CD14-positive monocyte (primary cell): ENCODE data around the gene RYK. TPM values are rescaled to one million over a fixed set of nuclear protein-coding genes. Genes with fewer than 3 reads are reported as not detected.

ENCODE experiments used
- DNase-seq, 3 donors: peaks; one replicate each; pipeline ENCODE4 v3.0.0-alpha.2; 2011 to 2022
- H2AFZ ChIP-seq: 2 replicates; pipeline ENCODE4 v1.6.0; 2012; ENCODE audit warnings: mild to moderate bottlenecking, low read depth, low read length, inconsistent platforms; ENCODE audit not compliant: insufficient read depth, poor library complexity, severe bottlenecking
- H3K27ac ChIP-seq, 2 donors: 1 replicate in 1 of 2; 2 replicates in 1 of 2; pipeline ENCODE4 v1.5.1; 2012 to 2013; ENCODE audit warnings: low read length in 2 of 2, control low read depth in 1 of 2, inconsistent platforms in 1 of 2, low read depth in 1 of 2, mild to moderate bottlenecking in 1 of 2
- H3K27me3 ChIP-seq, 2 donors: one replicate each; pipeline versions ENCODE4 v1.6.0 to v1.6.1; 2011 to 2013; ENCODE audit warnings: low read length in 2 of 2; ENCODE audit not compliant: control insufficient read depth in 2 of 2, insufficient read depth in 2 of 2
- H3K36me3 ChIP-seq, 2 donors: replicated peaks in 1 of 2; 1 replicate in 1 of 2; 2 replicates in 1 of 2; pipeline versions ENCODE4 v1.5.1 to v1.6.1; 2012 to 2013; ENCODE audit warnings: low read length in 2 of 2, control low read depth in 1 of 2, inconsistent platforms in 1 of 2, mild to moderate bottlenecking in 1 of 2; ENCODE audit not compliant: insufficient read depth in 2 of 2, control insufficient read depth in 1 of 2
- H3K4me1 ChIP-seq, 2 donors: 1 replicate in 1 of 2; 2 replicates in 1 of 2; pipeline versions ENCODE4 v1.5.1 to v1.6.1; 2012 to 2013; ENCODE audit warnings: low read length in 2 of 2, control low read depth in 1 of 2, inconsistent platforms in 1 of 2, mild to moderate bottlenecking in 1 of 2, moderate library complexity in 1 of 2; ENCODE audit not compliant: insufficient read depth in 2 of 2, control insufficient read depth in 1 of 2
- H3K4me2 ChIP-seq: replicated peaks from 2 replicates; pipeline ENCODE3; 2012; ENCODE audit warnings: low read length, moderate library complexity, mild to moderate bottlenecking; ENCODE audit not compliant: poor library complexity, severe bottlenecking; ENCODE audit errors: extremely low read depth
- H3K4me3 ChIP-seq, 3 experiments: fragments of 200-600 bp in 1 of 3; sonication (generic) in 1 of 3; replicated peaks in 1 of 3; 1 replicate in 2 of 3; 2 replicates in 1 of 3; pipeline ENCODE4 v1.5.1; 2011 to 2013; ENCODE audit warnings: low read length in 3 of 3, mild to moderate bottlenecking in 3 of 3, control low read depth in 2 of 3, low read depth in 2 of 3, inconsistent platforms in 1 of 3, moderate library complexity in 1 of 3
- H3K79me2 ChIP-seq: 2 replicates; pipeline ENCODE4 v1.6.0; 2012; ENCODE audit warnings: mild to moderate bottlenecking, control low read depth, inconsistent platforms, low read length, moderate library complexity; ENCODE audit not compliant: insufficient read depth
- H3K9ac ChIP-seq: 2 replicates; pipeline ENCODE4 v1.6.0; 2017; ENCODE audit warnings: low read length, mild to moderate bottlenecking; ENCODE audit not compliant: insufficient read depth, poor library complexity, severe bottlenecking
- H3K9me3 ChIP-seq, 2 donors: replicated peaks in 1 of 2; 1 replicate in 1 of 2; 2 replicates in 1 of 2; pipeline versions ENCODE4 v1.5.1 to v1.6.1; 2012 to 2013; ENCODE audit warnings: low read length in 2 of 2, control low read depth in 1 of 2; ENCODE audit not compliant: control insufficient read depth in 1 of 2, insufficient read depth in 1 of 2
- H4K20me1 ChIP-seq: 2 replicates; pipeline ENCODE4 v1.6.0; 2012; ENCODE audit warnings: mild to moderate bottlenecking, low read length, control low read depth, moderate library complexity; ENCODE audit not compliant: insufficient read depth
- H3K27ac Mint-ChIP-seq, 7 donors: one replicate each; pipeline ENCODE4 v1.8.0; 2020; ENCODE audit warnings: mild to moderate bottlenecking in 7 of 7, mixed read lengths in 7 of 7, moderate library complexity in 6 of 7, inconsistent platforms in 2 of 7
- H3K27me3 Mint-ChIP-seq, 3 donors: one replicate each; pipeline ENCODE4 v1.8.0; 2021 to 2022; ENCODE audit warnings: low read depth in 3 of 3, mild to moderate bottlenecking in 3 of 3, mixed read lengths in 3 of 3, moderate library complexity in 3 of 3, inconsistent platforms in 1 of 3
- H3K36me3 Mint-ChIP-seq, 2 donors: one replicate each; pipeline ENCODE4 v1.8.0; 2020; ENCODE audit warnings: mixed read lengths in 2 of 2, inconsistent platforms in 1 of 2, mild to moderate bottlenecking in 1 of 2
- H3K4me1 Mint-ChIP-seq: one replicate; pipeline ENCODE4 v1.8.0; 2020; ENCODE audit warnings: mild to moderate bottlenecking, mixed read lengths
- H3K4me3 Mint-ChIP-seq, 2 donors: one replicate each; pipeline ENCODE4 v1.8.0; 2020; ENCODE audit warnings: mild to moderate bottlenecking in 2 of 2, mixed read lengths in 2 of 2, moderate library complexity in 1 of 2
- H3K9me3 Mint-ChIP-seq, 7 donors: one replicate each; pipeline ENCODE4 v1.8.0; 2020 to 2022; ENCODE audit warnings: mixed read lengths in 7 of 7, mild to moderate bottlenecking in 6 of 7, moderate library complexity in 6 of 7, inconsistent platforms in 2 of 7
- WGBS: methylation state at CpG from one replicate; pipeline ENCODE4 v1.1.5; 2013; ENCODE audit warnings: missing lambda C conversion rate; ENCODE audit not compliant: insufficient coverage; 5-methylcytosine and 5-hydroxymethylcytosine counted together
- intact Hi-C, 2 donors: fragments of 100-400 bp; cut with micrococcal nuclease; formaldehyde crosslinking; loops; one replicate each; pipeline versions ENCODE4 v1.15.0 to v1.15.1; 2023
- polyA plus RNA-seq, 3 donors: library from polyadenylated mRNA; depleted of rRNA in 1 of 3; unstranded in 2 of 3; stranded (reverse) in 1 of 3; fragments of 300-500 nt in 2 of 3; fragments of >200 nt in 1 of 3; fragmentation: Illumina TruSeq in 2 of 3; gene quantifications; 1 replicate in 2 of 3; 2 replicates in 1 of 3; pipeline ENCODE4 v1.2.3, GENCODE V29; 2012 to 2021
- TF ChIP-seq, protein P1 (sequence below): fragments of 200-600 bp; IDR thresholded peaks from one replicate; pipeline ENCODE4 v1.8.0; 2022; ENCODE audit warnings: antibody characterized with exemption, mild to moderate bottlenecking

RYK gene
- polyA plus RNA-seq, 3 donors = 3.5 to 14.2 (median 5.0) TPM

DNA sequence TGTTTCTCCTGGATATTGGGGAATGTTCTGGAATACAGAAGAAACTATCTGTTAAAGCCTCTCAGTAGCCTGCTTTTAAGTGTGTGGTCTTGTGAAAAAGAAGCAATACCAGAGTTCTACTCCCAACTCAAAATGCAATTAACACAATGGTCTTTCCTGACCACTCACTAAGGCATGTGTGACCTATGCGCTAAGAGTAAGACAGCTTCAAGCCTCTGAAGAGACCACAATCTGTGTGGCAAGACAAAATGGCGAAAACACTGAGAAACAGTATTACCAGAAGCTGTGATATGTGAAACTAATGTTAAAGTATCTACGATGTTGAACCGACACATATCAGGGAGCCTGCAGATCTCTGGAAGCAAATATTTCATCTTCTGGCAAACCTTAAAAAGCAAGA lies 33.8 kb downstream of the RYK start:
- peaks cover 2% of the 10 kb centered on the region for H3K4me1 Mint-ChIP-seq
- H3K27ac ChIP-seq = no peak overlapping the region
- H3K9me3 Mint-ChIP-seq = no peaks in the 10 kb centered on the region
- H3K4me1 ChIP-seq = no peaks in the 10 kb centered on the region
- H3K27me3 ChIP-seq = no peaks in the 10 kb centered on the region
- H3K9ac ChIP-seq = no peak overlapping the region
- H3K4me2 ChIP-seq = no peak overlapping the region
- 85% methylated on average over 3 of the region's 4 CpGs for WGBS
- DNase-seq = no peak
- no peak overlapping the region for H2AFZ ChIP-seq
- no peak overlapping the region for H3K4me3 Mint-ChIP-seq
- peaks cover 3 to 7% of the 10 kb centered on the region in 2 donors for H3K36me3 ChIP-seq
- H3K4me3 ChIP-seq = no peak overlapping the region
- H3K27ac Mint-ChIP-seq = no peak overlapping the region
- H3K36me3 Mint-ChIP-seq = peaks cover 22 to 28% of the 10 kb centered on the region in 2 donors
- H3K9me3 ChIP-seq = no peaks in the 10 kb centered on the region
- H3K27me3 Mint-ChIP-seq = peaks cover 0 to 1% (median 0%) of the 10 kb centered on the region in 3 donors
- TF ChIP-seq, protein P1, sequence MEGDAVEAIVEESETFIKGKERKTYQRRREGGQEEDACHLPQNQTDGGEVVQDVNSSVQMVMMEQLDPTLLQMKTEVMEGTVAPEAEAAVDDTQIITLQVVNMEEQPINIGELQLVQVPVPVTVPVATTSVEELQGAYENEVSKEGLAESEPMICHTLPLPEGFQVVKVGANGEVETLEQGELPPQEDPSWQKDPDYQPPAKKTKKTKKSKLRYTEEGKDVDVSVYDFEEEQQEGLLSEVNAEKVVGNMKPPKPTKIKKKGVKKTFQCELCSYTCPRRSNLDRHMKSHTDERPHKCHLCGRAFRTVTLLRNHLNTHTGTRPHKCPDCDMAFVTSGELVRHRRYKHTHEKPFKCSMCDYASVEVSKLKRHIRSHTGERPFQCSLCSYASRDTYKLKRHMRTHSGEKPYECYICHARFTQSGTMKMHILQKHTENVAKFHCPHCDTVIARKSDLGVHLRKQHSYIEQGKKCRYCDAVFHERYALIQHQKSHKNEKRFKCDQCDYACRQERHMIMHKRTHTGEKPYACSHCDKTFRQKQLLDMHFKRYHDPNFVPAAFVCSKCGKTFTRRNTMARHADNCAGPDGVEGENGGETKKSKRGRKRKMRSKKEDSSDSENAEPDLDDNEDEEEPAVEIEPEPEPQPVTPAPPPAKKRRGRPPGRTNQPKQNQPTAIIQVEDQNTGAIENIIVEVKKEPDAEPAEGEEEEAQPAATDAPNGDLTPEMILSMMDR = no peak
- intact Hi-C loops = no loop called here
- peaks cover 21% of the 10 kb centered on the region for H4K20me1 ChIP-seq
- H3K79me2 ChIP-seq = no peaks in the 10 kb centered on the region

DNA sequence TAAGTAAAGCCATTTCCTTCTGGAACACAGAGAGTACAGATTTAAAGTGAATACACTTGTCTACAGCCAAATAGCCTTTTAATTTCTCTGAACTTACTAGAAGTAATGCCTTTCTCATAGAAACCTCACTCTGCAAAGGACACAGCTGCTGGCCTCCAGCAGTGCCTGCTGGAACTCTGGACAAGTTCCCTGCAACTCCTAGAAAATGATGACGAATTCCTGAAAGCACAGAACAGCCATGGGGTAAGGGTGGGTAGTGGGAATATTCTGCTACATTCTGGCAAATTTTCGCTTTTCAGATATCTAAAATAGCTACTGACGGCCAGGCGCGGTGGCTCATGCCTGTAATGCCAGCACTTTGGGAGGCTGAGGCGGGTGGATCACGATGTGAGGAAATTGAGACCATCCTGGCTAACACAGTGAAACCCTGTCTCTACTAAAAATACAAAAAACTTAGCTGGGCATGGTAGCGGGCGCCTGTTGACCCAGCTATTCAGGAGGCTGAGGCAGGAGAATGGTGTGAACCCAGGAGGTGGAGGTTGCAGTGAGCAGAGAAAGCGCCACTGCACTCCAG lies 34.4 kb downstream of the RYK start:
- no peaks in the 10 kb centered on the region for H3K79me2 ChIP-seq
- no peak overlapping the region for H3K27ac ChIP-seq
- no peak overlapping the region for H3K4me3 Mint-ChIP-seq
- H3K4me1 ChIP-seq = no peaks in the 10 kb centered on the region
- intact Hi-C loops = no loop called here
- DNase-seq = no peak
- H4K20me1 ChIP-seq = peaks cover 17% of the 10 kb centered on the region
- peaks cover 22 to 25% of the 10 kb centered on the region in 2 donors for H3K36me3 Mint-ChIP-seq
- H3K9me3 ChIP-seq = no peaks in the 10 kb centered on the region
- peaks cover 2% of the 10 kb centered on the region for H3K4me1 Mint-ChIP-seq
- no peaks in the 10 kb centered on the region for H3K9me3 Mint-ChIP-seq
- no peak overlapping the region for H3K27ac Mint-ChIP-seq
- no peaks in the 10 kb centered on the region for H3K27me3 ChIP-seq
- no peak overlapping the region for H3K4me2 ChIP-seq
- H3K4me3 ChIP-seq = no peak overlapping the region
- peaks cover 0 to 1% (median 0%) of the 10 kb centered on the region in 3 donors for H3K27me3 Mint-ChIP-seq
- no peak overlapping the region for H2AFZ ChIP-seq
- peaks cover 0 to 5% of the 10 kb centered on the region in 2 donors for H3K36me3 ChIP-seq
- TF ChIP-seq, protein P1 = no peak
- no peak overlapping the region for H3K9ac ChIP-seq
- 96% methylated on average over 5 of the region's 10 CpGs for WGBS
